GM12878 (cell line): ENCODE data around the gene TACR1. TPM values are rescaled to one million over a fixed set of nuclear protein-coding genes. Genes with fewer than 3 reads are reported as not detected.

ENCODE experiments used
- ATAC-seq: fragments of 200-7000 bp; cut with Tn5 transposase; 3 replicates; pipeline ENCODE4 v1.9.1; 2020; ENCODE audit warnings: mild to moderate bottlenecking, moderate library complexity
- BruUV-seq: library from RNA; stranded (reverse); fragments of 400-500 nt; replicated peaks from 2 replicates; lab custom pipeline; 2021; lab: Mats Ljungman, UMichigan
- CTCF ChIA-PET: fragments of 300-600 bp; sonication (Branson Sonifier 250); formaldehyde crosslinking; extraction: SDS; loops from one replicate; lab custom pipeline; 2021; ENCODE audit warnings: inconsistent platforms; lab: Yijun Ruan, JAX
- POLR2A ChIA-PET: fragments of 350-600 bp; formaldehyde crosslinking; extraction: SDS; loops from one replicate; lab custom pipeline; 2021; ENCODE audit warnings: inconsistent platforms; lab: Charles Lee
- RAD21 ChIA-PET: fragments of 300-600 bp; sonication (Branson Sonifier 250); formaldehyde crosslinking; loops from one replicate; lab custom pipeline; 2023; ENCODE audit warnings: antibody characterized with exemption; ENCODE audit not compliant: unreplicated experiment; lab: Charles Lee
- SMC1A ChIA-PET: fragments of 300-600 bp; sonication (Branson Sonifier 250); formaldehyde crosslinking; loops from one replicate; lab custom pipeline; 2023; ENCODE audit not compliant: unreplicated experiment, uncharacterized antibody; lab: Charles Lee
- DNase-seq: peaks from one replicate; pipeline ENCODE4 v3.0.0-alpha.2; 2011; ENCODE audit warnings: low read depth, low spot score
- FAIRE-seq: peaks from 3 replicates; lab custom pipeline; 2011; peaks lifted over from hg19 to GRCh38; lab: Jason Lieb, UNC
- H2AFZ ChIP-seq: 2 replicates; pipeline ENCODE4 v1.6.0; 2011; ENCODE audit warnings: low read depth, low read length, control low read depth; ENCODE audit not compliant: control insufficient read depth
- H3K27ac ChIP-seq: 2 replicates; pipeline ENCODE4 v1.5.1; 2011; ENCODE audit warnings: control low read depth; ENCODE audit not compliant: control insufficient read depth, insufficient read depth
- H3K27me3 ChIP-seq, 2 experiments: replicated peaks in 1 of 2; 2 replicates each; pipeline versions ENCODE4 v1.6.0 to v1.6.1; 2011; ENCODE audit warnings: low read length in 1 of 2; ENCODE audit not compliant: control insufficient read depth in 2 of 2, insufficient read depth in 2 of 2
- H3K36me3 ChIP-seq, 2 experiments: 2 replicates each; pipeline ENCODE4 v1.5.1; 2011; ENCODE audit warnings: low read length in 1 of 2; ENCODE audit not compliant: control insufficient read depth in 2 of 2, insufficient read depth in 2 of 2
- H3K4me1 ChIP-seq: 2 replicates; pipeline ENCODE4 v1.6.1; 2011; ENCODE audit warnings: mild to moderate bottlenecking, low read length, moderate library complexity, mixed read lengths; ENCODE audit not compliant: control insufficient read depth, insufficient read depth
- H3K4me2 ChIP-seq: 2 replicates; pipeline ENCODE4 v1.6.0; 2011; ENCODE audit warnings: control low read depth; ENCODE audit not compliant: control insufficient read depth, insufficient read depth
- H3K4me3 ChIP-seq: fragments of 200-600 bp; sonication (generic); 2 replicates; pipeline ENCODE4 v1.5.1; 2016
- H3K79me2 ChIP-seq: 2 replicates; pipeline ENCODE4 v1.6.0; 2011; ENCODE audit warnings: low read length; ENCODE audit not compliant: control insufficient read depth, insufficient read depth
- H3K9ac ChIP-seq: 2 replicates; pipeline ENCODE4 v1.8.0; 2011; ENCODE audit warnings: low read length, control low read depth, mixed read lengths; ENCODE audit not compliant: control insufficient read depth, insufficient read depth
- H3K9me3 ChIP-seq: replicated peaks from 3 replicates; pipeline ENCODE4 v1.5.1; 2011; ENCODE audit warnings: mild to moderate bottlenecking, low read length; ENCODE audit not compliant: control insufficient read depth, insufficient read depth
- H4K20me1 ChIP-seq: 2 replicates; pipeline ENCODE4 v1.6.0; 2011; ENCODE audit not compliant: control insufficient read depth, insufficient read depth
- ASH2L ChIP-seq: fragments of 300-600, 200-600 bp; sonication (generic); IDR thresholded peaks from 2 replicates; pipeline ENCODE4 v1.6.1; 2017; ENCODE audit warnings: low read depth, mild to moderate bottlenecking, borderline replicate concordance
- ATF3 ChIP-seq: IDR thresholded peaks from 2 replicates; pipeline ENCODE4 v1.6.1; 2011; ENCODE audit warnings: low read depth, mild to moderate bottlenecking, low read length, moderate library complexity, borderline replicate concordance; ENCODE audit errors: extremely low read depth
- CBFB ChIP-seq: IDR thresholded peaks from 2 replicates; pipeline ENCODE4 v1.6.1; 2016; ENCODE audit warnings: antibody characterized with exemption, low read depth
- CREB1 ChIP-seq: IDR thresholded peaks from 2 replicates; pipeline ENCODE4 v1.6.1; 2012; ENCODE audit warnings: low read depth, mild to moderate bottlenecking, inconsistent platforms
- ETV6 ChIP-seq, 2 experiments: fragments of 450-650 bp in 1 of 2; IDR thresholded peaks in 1 of 2; conservative IDR thresholded peaks in 1 of 2; 2 replicates each; pipeline ENCODE4 v1.6.1; 2014; ENCODE audit warnings: antibody characterized with exemption in 1 of 2, borderline replicate concordance in 1 of 2, low read depth in 1 of 2, mild to moderate bottlenecking in 1 of 2, moderate library complexity in 1 of 2
- GATAD2B ChIP-seq: fragments of 450-650 bp; conservative IDR thresholded peaks from 2 replicates; pipeline ENCODE4 v1.6.1; 2017; ENCODE audit warnings: low read depth, mild to moderate bottlenecking, moderate library complexity
- HSF1 ChIP-seq: fragments of 150-350 bp; IDR thresholded peaks from 2 replicates; pipeline ENCODE4 v1.6.1; 2014; ENCODE audit warnings: mild to moderate bottlenecking, low read depth, low read length
- KDM1A ChIP-seq: fragments of 200-600 bp; sonication (generic); IDR thresholded peaks from 2 replicates; pipeline ENCODE4 v1.6.1; 2016; ENCODE audit warnings: borderline replicate concordance
- MTA2 ChIP-seq: fragments of 450-650 bp; IDR thresholded peaks from 2 replicates; pipeline ENCODE4 v1.6.1; 2016; ENCODE audit warnings: low read depth, mild to moderate bottlenecking, moderate library complexity
- NFYA ChIP-seq: IDR thresholded peaks from 2 replicates; pipeline ENCODE4 v1.6.1; 2011; ENCODE audit warnings: low read depth, mild to moderate bottlenecking, low read length, improper control_type of control experiment, borderline replicate concordance
- NRF1 ChIP-seq: conservative IDR thresholded peaks from 2 replicates; pipeline ENCODE4 v1.6.1; 2011; ENCODE audit warnings: mild to moderate bottlenecking, low read depth, low read length, improper control_type of control experiment
- REST ChIP-seq: IDR thresholded peaks from 2 replicates; pipeline ENCODE4 v1.6.1; 2012; ENCODE audit warnings: mild to moderate bottlenecking, low read depth, low read length
- SUZ12 ChIP-seq: fragments of 200-600 bp; sonication (generic); IDR thresholded peaks from one replicate; pipeline ENCODE4 v1.6.1; 2018; ENCODE audit warnings: antibody characterized with exemption, mild to moderate bottlenecking; ENCODE audit not compliant: unreplicated experiment
- WGBS: methylation state at CpG from one replicate; pipeline ENCODE4 v1.1.6; 2016; ENCODE audit warnings: low lambda C conversion rate; ENCODE audit not compliant: insufficient replicate concordance, insufficient coverage; ENCODE audit errors: missing lambda C conversion rate; 5-methylcytosine and 5-hydroxymethylcytosine counted together
- in situ Hi-C: fragments of 300-500 bp; cut with MboI; formaldehyde crosslinking; loops from 9 replicates; pipeline ENCODE4 v1.14.3; 2018; ENCODE audit warnings: mixed read lengths
- intact Hi-C: fragments of 100-400 bp; cut with micrococcal nuclease; formaldehyde crosslinking; loops from one replicate; pipeline ENCODE4 v1.14.2; 2022; ENCODE audit not compliant: unreplicated experiment
- polyA plus RNA-seq, 11 experiments: library from polyadenylated mRNA; depleted of rRNA in 4 of 11; unstranded in 6 of 11; stranded (reverse) in 5 of 11; fragments of >200 nt; fragmentation: Nextera tagmentation in 4 of 11; fragmentation: Illumina TruSeq in 1 of 11; extraction: Ambion mirVana in 4 of 11; extraction: Trizol in 1 of 11; gene quantifications; 1 replicate in 1 of 11; 2 replicates in 10 of 11; pipeline versions ENCODE4 v1.2.1 to v1.2.3, GENCODE V29; 2011 to 2016; ENCODE audit warnings: inconsistent platforms in 2 of 11, missing spikeins in 2 of 11, low read depth in 1 of 11
- total RNA-seq, 4 experiments: library from RNA; depleted of rRNA in 3 of 4; stranded (reverse); fragments of >200 nt in 3 of 4; fragmentation: Illumina TruSeq in 1 of 4; extraction: Trizol in 1 of 4; gene quantifications; 2 replicates each; pipeline versions ENCODE4 v1.2.1 to v1.2.3, GENCODE V29; 2013 to 2021
- TF ChIP-seq, protein P1 (sequence below): IDR thresholded peaks from 2 replicates; pipeline ENCODE4 v1.6.1; 2011; ENCODE audit warnings: borderline replicate concordance, low read depth, mild to moderate bottlenecking, moderate library complexity, mixed read lengths, low read length; ENCODE audit not compliant: insufficient read depth; ENCODE audit errors: extremely low read length
- TF ChIP-seq, protein P2 (sequence below): IDR thresholded peaks from 2 replicates; pipeline ENCODE4 v1.6.1; 2012; ENCODE audit warnings: low read depth, low read length, improper control_type of control experiment

Gene TACR1
- total and polyA plus RNA-seq, 10 of the 15 experiments (the other 5 are each of a cell fraction or from before 2014, with no cell fraction given): 0.04 to 1.4 (median 0.15) TPM

GRCh38 chr2:75146606-75147332 lies 52.6 kb downstream of the TACR1 start:
- no peaks in the 10 kb centered on the region for H4K20me1 ChIP-seq
- POLR2A ChIA-PET: no interaction called here

More at GRCh38 chr2:75146606-75147332, 52.6 kb downstream of the TACR1 start:
- ChIA-PET RAD21 (no interaction called here), CTCF (interaction anchor here (0.6 to 1.4 kb wide), 3 partner anchors 94 to 320 kb away, joined by 3 read pairs; no protein-coding TSS in a partner anchor), SMC1A (interaction anchor here (1.0 to 1.4 kb wide), 4 partner anchors 10 to 92 kb away, joined by 3 read pairs; no protein-coding TSS in a partner anchor)
- Histone ChIP-seq H3K9me3 (no peaks in the 10 kb centered on the region; the same call in 2 of the 3 replicates), H3K4me1 (no peaks in the 10 kb centered on the region), H3K79me2 (no peaks in the 10 kb centered on the region), H2AFZ (no peak overlapping the region), H3K4me2 (no peak overlapping the region), H3K36me3 (no peaks in the 10 kb centered on the region), H3K4me3 (no peak overlapping the region), H3K9ac (no peak overlapping the region), H3K27ac (no peak overlapping the region), H3K27me3 (no peaks in the 10 kb centered on the region)
- DNase-seq: no peak
- WGBS: 61% methylated on average over 2 of the region's 2 CpGs
- ATAC-seq: no peak
- BruUV-seq: no TSS peak
- in situ Hi-C loops: no loop called here
- TF ChIP-seq KDM1A (no peak), NFYA (no peak), GATAD2B (no peak), ATF3 (no peak), REST (no peak), CREB1 (no peak), MTA2 (no peak), HSF1 (no peak), CBFB (no peak), NRF1 (no peak), SUZ12 (no peak), ETV6 (conservative IDR thresholded peaks at IDR 0.05 in 1 of 2, IDR thresholded peaks at IDR 0.05 in 1 of 2; ENCODE audit: borderline replicate concordance in 1 of 2, low read depth in 1 of 2) (no peak), ASH2L (no peak)
- TF ChIP-seq, protein P1, sequence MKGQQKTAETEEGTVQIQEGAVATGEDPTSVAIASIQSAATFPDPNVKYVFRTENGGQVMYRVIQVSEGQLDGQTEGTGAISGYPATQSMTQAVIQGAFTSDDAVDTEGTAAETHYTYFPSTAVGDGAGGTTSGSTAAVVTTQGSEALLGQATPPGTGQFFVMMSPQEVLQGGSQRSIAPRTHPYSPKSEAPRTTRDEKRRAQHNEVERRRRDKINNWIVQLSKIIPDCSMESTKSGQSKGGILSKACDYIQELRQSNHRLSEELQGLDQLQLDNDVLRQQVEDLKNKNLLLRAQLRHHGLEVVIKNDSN: no peak
- TF ChIP-seq, protein P2, sequence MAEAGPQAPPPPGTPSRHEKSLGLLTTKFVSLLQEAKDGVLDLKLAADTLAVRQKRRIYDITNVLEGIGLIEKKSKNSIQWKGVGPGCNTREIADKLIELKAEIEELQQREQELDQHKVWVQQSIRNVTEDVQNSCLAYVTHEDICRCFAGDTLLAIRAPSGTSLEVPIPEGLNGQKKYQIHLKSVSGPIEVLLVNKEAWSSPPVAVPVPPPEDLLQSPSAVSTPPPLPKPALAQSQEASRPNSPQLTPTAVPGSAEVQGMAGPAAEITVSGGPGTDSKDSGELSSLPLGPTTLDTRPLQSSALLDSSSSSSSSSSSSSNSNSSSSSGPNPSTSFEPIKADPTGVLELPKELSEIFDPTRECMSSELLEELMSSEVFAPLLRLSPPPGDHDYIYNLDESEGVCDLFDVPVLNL: no peak
- intact Hi-C loops: no loop called here
- no peak for FAIRE-seq
